Measurements from ENCODE around the gene CFAP299.

- TF ChIP-seq CTCF (IDR thresholded peaks at IDR 0.05; ENCODE audit: insufficient read depth, low read length, poor library complexity, severe bottlenecking) (no peak), EZH2phosphoT487 (conservative IDR thresholded peaks at IDR 0.05; ENCODE audit: low read length) (no peak)
Observed at GRCh38 chr4:80431203-80431965, 95.9 kb downstream of the CFAP299 start.
